ENCODE data around the gene BRPF1.

GRCh38 chr3:9683426-9683825 lies 48.1 kb upstream of the BRPF1 start:
- TF ChIP-seq CTCF (IDR thresholded peaks at IDR 0.05): no peak
- no peak for TF ChIP-seq USF1 (IDR thresholded peaks at IDR 0.05; ENCODE audit: borderline replicate concordance, low read depth)
- TF ChIP-seq GATA2 (CRISPR knock-in tag; IDR thresholded peaks at IDR 0.05): no peak
- no peak for TF ChIP-seq EP300 (IDR thresholded peaks at IDR 0.05; ENCODE audit: borderline replicate concordance in 1 of 2, low read depth in 1 of 2, low read length in 1 of 2)
